IPS-11a (cell line): Measurements from ENCODE around the gene SUPT5H.

Experiments
- H3K4me3 ChIP-seq: one replicate; pipeline ENCODE4 v1.5.1; 2013; ENCODE audit warnings: low read depth, low read length, control low read depth

SUPT5H gene

GRCh38 chr19:39518458-39518857 is 73.1 kb downstream of the SUPT5H start:
- no peak overlapping the region for H3K4me3 ChIP-seq

GRCh38 chr19:39518975-39519374 is 73.6 kb downstream of the SUPT5H start:
- H3K4me3 ChIP-seq = no peak overlapping the region

GRCh38 chr19:39520541-39521484 is 75.4 kb downstream of the SUPT5H start:
- H3K4me3 ChIP-seq = no peak overlapping the region

- H3K4me3 ChIP-seq = no peak overlapping the region
These were observed 79.1 kb downstream of the SUPT5H start for GRCh38 chr19:39524495-39524894.

- H3K4me3 ChIP-seq = no peak overlapping the region
These were observed 79.8 kb downstream of the SUPT5H start for GRCh38 chr19:39525205-39525604.
